GM19238 (cell line): ENCODE results near the gene ASB17.
"Not testable (repeated sequence)": the region's sequence is repeated elsewhere in the genome, so short reads cannot be mapped to it uniquely, and the experiment has no call there.

ENCODE experiments used
- DNase-seq: peaks from one replicate; pipeline ENCODE4 v3.0.0; 2011; ENCODE audit warnings: low spot score; ENCODE audit not compliant: insufficient read length

The ASB17 gene

GRCh38 chr1:75932304-75932703 is at the start of gene ASB17:
Gene ASB17, minus strand, starts transcription at chr1:75932404. Its CDS starts 113 bp downstream, at chr1:75932291.
- no peak for DNase-seq

- no peak for DNase-seq
Measured at GRCh38 chr1:75980972-75981897, 49.0 kb upstream of the ASB17 start.

GRCh38 chr1:75970631-75971030 is 38.4 kb upstream of the ASB17 start:
- DNase-seq: no peak

GRCh38 chr1:75969550-75969949 is 37.3 kb upstream of the ASB17 start:
- no peak for DNase-seq

GRCh38 chr1:75967719-75968118 is 35.5 kb upstream of the ASB17 start:
- no peak for DNase-seq

GRCh38 chr1:75964760-75965408 is 32.7 kb upstream of the ASB17 start:
- no peak for DNase-seq

- DNase-seq: not testable (repeated sequence)
Measured at GRCh38 chr1:75964110-75964759, 32.0 kb upstream of the ASB17 start.

GRCh38 chr1:75954586-75954985 is 22.4 kb upstream of the ASB17 start:
- no peak for DNase-seq

GRCh38 chr1:75953461-75953860 is 21.3 kb upstream of the ASB17 start:
- DNase-seq: no peak

- no peak for DNase-seq
Measured at GRCh38 chr1:75952016-75952415, 19.8 kb upstream of the ASB17 start.

GRCh38 chr1:75950176-75950575 is 18.0 kb upstream of the ASB17 start:
- DNase-seq: no peak

GRCh38 chr1:75943037-75943436 is 10.8 kb upstream of the ASB17 start:
- DNase-seq: not testable (repeated sequence)

GRCh38 chr1:75937034-75937433 is 4.8 kb upstream of the ASB17 start:
- DNase-seq: no peak

- DNase-seq: no peak
Measured at GRCh38 chr1:75922698-75923097, 9.5 kb downstream of the ASB17 start.

GRCh38 chr1:75916834-75917233 is 15.4 kb downstream of the ASB17 start:
- no peak for DNase-seq

- peak; percentile 1 for DNase-seq
Measured at GRCh38 chr1:75908717-75909152, 23.5 kb downstream of the ASB17 start.

- DNase-seq: no peak
Measured at GRCh38 chr1:75901371-75901770, 30.8 kb downstream of the ASB17 start.

- no peak for DNase-seq
Measured at GRCh38 chr1:75884437-75884836, 47.8 kb downstream of the ASB17 start.

- no peak for DNase-seq
Measured at GRCh38 chr1:75879985-75880384, 52.2 kb downstream of the ASB17 start.

- DNase-seq: no peak
Measured at GRCh38 chr1:75870951-75871350, 61.3 kb downstream of the ASB17 start.
